ENCODE measurements around the gene C1orf50. TPM values are rescaled to one million over a fixed set of nuclear protein-coding genes. Genes with fewer than 3 reads are reported as not detected.

Gene C1orf50
- total RNA-seq, 1 donor = 5.2 TPM

DNA sequence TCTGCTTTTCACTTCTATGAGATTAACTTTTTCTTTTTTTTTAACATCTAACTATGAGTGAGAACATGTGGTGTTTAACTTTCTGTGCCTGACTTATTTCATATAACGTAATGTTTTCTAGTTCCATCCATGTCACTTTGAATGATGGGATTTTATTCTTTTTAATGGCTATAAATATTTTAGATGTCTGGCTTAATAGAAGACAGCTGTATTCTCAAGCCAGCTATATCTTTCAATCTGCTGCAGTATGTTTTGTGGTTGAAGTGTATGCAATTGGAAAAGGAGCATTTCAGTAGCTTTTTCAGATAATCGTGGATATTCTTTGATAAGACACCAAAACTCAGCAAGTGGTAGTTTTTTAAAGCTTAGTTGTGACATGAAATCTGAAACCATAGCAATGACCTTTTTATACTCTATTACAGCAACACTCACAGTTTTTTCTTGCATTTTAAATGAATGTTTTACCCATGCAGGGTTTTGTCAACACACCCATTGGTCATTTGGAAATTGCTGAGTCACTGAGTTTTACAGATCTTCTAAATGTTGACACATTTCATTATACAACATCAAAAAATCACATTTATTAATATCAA, 55.8 kb downstream of the C1orf50 start:
- TF ChIP-seq, protein P1, sequence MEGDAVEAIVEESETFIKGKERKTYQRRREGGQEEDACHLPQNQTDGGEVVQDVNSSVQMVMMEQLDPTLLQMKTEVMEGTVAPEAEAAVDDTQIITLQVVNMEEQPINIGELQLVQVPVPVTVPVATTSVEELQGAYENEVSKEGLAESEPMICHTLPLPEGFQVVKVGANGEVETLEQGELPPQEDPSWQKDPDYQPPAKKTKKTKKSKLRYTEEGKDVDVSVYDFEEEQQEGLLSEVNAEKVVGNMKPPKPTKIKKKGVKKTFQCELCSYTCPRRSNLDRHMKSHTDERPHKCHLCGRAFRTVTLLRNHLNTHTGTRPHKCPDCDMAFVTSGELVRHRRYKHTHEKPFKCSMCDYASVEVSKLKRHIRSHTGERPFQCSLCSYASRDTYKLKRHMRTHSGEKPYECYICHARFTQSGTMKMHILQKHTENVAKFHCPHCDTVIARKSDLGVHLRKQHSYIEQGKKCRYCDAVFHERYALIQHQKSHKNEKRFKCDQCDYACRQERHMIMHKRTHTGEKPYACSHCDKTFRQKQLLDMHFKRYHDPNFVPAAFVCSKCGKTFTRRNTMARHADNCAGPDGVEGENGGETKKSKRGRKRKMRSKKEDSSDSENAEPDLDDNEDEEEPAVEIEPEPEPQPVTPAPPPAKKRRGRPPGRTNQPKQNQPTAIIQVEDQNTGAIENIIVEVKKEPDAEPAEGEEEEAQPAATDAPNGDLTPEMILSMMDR (IDR thresholded peaks at IDR 0.05; ENCODE audit: insufficient read depth, low read depth, low read length) = no peak
- DNase-seq (ENCODE audit: low read depth) = peak; percentile 87
- H3K4me3 ChIP-seq (ENCODE audit: low read depth, low read length) = no peak overlapping the region

DNA sequence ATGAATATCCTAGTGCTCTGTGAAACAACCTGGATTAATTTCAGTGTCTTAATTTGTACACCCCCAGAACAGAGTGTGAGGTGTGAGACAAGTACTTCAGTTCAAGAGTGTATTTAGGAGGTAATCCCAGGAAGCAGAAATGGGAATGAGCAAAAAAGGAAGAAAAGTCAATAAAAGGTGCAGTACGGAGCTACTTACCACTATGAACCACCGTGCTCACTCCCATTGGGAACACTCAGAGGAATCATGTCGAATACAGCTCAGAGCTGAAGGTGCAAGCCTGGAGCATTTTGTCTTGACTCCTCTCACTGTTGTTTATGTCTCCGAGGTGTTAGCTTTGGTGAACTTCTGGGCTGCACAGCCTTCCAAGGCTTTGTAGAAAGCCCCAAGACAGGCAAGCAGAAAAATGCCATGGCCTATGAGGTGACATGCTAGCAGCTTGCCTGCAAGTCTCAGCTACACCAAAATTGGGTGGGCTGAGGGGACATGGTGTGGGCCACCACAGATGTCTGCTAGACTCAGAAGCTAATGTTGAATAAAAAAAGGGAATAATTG, 57.5 kb downstream of the C1orf50 start:
- no peak overlapping the region for H3K4me3 ChIP-seq (ENCODE audit: low read depth, low read length)
- TF ChIP-seq, protein P1 (IDR thresholded peaks at IDR 0.05; ENCODE audit: insufficient read depth, low read depth, low read length) = no peak
- no peak for DNase-seq (ENCODE audit: low read depth)

- no peak overlapping the region for H3K4me3 ChIP-seq (ENCODE audit: low read depth, low read length)
- TF ChIP-seq, protein P1 (IDR thresholded peaks at IDR 0.05; ENCODE audit: insufficient read depth, low read depth, low read length) = no peak
- DNase-seq (ENCODE audit: low read depth) = no peak
Observed at GRCh38 chr1:42825036-42825851, 58.2 kb downstream of the C1orf50 start.

Other genes with a start within 250 kb of the C1orf50 start
- gene PPIH, start 108.8 kb upstream of the C1orf50 start, total RNA-seq = 16.0 and 20.9 TPM in 2 replicates
- gene YBX1, start 84.8 kb upstream of the C1orf50 start, total RNA-seq = 557 and 578 TPM in 2 replicates
- gene CLDN19, start 27.0 kb upstream of the C1orf50 start, total RNA-seq = not detected in 2 replicates
- gene P3H1, start 221 bp upstream of the C1orf50 start, total RNA-seq = 188 and 212 TPM in 2 replicates
- under 0.01 TPM in 2 replicates for gene TMEM269, start 17.7 kb downstream of the C1orf50 start, total RNA-seq
- 14.2 and 14.8 TPM in 2 replicates for gene ERMAP, start 49.9 kb downstream of the C1orf50 start, total RNA-seq
- 15.8 and 17.3 TPM in 2 replicates for gene SVBP, start 50.1 kb downstream of the C1orf50 start, total RNA-seq
- gene ZNF691, start 79.4 kb downstream of the C1orf50 start, total RNA-seq = 6.4 and 11.2 TPM in 2 replicates
- gene SLC2A1, start 191.6 kb downstream of the C1orf50 start, total RNA-seq = 90.8 and 118 TPM in 2 replicates

Data from fibroblast of villous mesenchyme (primary cell).